Fibroblast of mammary gland (primary cell): Measurements from ENCODE around the gene ELK3.

ENCODE experiments used
- DNase-seq: peaks from one replicate; pipeline ENCODE4 v3.0.0-alpha.2; 2010; ENCODE audit warnings: low read depth
- H3K4me3 ChIP-seq: 2 replicates; pipeline ENCODE4 v1.5.1; 2011; ENCODE audit warnings: low read depth, mild to moderate bottlenecking, low read length, moderate library complexity; ENCODE audit not compliant: control insufficient read depth
- TF ChIP-seq, protein P1 (sequence below): conservative IDR thresholded peaks from 2 replicates; pipeline ENCODE4 v1.5.1; 2011; ENCODE audit warnings: low read depth, low read length, inconsistent platforms; ENCODE audit not compliant: control insufficient read depth, insufficient read depth

The ELK3 gene

DNA sequence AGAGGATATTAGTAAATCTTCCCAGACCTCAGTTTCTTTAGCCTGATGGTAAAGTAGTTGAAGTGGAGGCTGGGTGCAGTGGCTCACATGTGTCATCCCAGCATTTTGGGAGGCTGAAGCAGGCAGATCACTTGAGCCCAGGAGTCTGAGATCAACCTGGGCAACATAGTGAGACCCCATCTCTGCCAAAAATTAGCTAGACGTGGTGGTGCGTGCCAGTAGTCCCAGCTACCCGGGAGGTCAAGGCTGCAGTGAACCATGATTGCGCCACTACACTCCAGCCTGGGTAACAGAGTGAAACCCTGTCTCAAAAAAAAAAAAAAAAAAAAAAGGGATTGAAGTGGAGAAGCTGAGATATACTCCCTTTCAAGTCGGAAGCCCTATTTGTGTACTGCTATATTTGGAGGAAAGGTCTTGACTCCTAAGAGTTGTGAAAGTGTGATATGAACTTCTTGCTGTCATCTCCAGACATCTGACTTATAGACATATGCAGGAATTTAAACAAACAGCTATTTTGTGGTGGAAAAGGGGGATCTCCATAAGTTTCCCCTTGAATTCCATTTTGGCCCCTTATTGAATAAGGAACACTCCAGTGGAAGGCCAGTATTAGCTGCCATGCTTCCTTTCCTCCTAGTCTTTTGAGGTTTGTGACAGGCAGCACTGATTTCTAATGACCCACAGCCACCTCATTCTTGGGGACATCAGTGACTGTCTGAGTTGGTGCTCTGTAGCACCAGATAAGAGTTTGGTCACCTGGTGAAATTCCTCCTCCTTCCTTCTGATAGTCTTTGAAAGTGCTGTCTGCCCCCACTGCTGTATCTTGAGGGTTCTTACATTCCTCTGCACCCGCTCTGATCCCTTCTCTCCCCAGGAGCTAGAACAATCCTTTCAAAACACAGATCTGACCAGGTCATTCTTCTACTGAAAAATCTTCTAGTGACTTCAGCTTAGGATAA lies 7.4 kb downstream of the ELK3 start:
- no peak overlapping the region for H3K4me3 ChIP-seq
- TF ChIP-seq, protein P1, sequence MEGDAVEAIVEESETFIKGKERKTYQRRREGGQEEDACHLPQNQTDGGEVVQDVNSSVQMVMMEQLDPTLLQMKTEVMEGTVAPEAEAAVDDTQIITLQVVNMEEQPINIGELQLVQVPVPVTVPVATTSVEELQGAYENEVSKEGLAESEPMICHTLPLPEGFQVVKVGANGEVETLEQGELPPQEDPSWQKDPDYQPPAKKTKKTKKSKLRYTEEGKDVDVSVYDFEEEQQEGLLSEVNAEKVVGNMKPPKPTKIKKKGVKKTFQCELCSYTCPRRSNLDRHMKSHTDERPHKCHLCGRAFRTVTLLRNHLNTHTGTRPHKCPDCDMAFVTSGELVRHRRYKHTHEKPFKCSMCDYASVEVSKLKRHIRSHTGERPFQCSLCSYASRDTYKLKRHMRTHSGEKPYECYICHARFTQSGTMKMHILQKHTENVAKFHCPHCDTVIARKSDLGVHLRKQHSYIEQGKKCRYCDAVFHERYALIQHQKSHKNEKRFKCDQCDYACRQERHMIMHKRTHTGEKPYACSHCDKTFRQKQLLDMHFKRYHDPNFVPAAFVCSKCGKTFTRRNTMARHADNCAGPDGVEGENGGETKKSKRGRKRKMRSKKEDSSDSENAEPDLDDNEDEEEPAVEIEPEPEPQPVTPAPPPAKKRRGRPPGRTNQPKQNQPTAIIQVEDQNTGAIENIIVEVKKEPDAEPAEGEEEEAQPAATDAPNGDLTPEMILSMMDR: no peak
- no peak for DNase-seq

DNA sequence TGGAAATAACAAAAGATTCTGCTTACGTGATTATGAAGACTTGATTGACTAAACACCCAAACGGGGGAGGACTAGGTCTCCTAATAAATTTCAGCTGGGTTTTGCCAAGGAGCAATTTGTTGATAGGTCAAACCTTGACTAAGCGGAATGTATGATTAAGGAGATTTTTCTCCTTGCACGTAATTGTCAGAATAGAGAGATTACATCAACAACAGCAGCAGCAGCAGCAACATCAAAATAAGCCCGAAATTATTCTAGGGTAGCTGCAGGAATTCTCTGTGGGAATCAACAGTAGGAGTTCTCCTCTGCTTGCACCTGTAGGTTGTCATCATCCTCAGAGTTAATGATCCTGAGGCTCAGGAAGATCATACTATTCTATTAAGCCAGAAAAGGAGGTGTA lies 10.2 kb downstream of the ELK3 start:
- H3K4me3 ChIP-seq: no peak overlapping the region
- DNase-seq: peak; percentile 79
- TF ChIP-seq, protein P1: no peak

DNA sequence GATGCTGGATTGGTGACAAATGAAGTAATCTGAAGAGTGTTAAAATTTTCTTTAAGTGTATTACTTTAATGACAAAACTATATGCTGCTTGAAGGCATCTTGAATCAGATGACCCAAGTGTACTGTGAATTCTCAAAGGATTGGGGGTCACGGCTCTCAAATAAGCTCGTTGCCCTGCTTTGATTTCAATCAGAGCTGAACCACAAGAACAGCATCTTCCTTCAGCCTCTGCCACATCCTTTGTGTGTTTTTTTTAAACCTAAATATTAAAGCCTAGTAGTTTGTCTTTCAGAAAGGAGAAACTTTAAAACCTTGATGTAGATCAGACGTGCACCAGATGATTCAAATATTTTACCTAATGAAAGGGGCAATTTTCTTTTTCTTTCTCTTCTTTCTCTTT lies 11.7 kb downstream of the ELK3 start:
- TF ChIP-seq, protein P1: no peak
- H3K4me3 ChIP-seq: no peak overlapping the region
- DNase-seq: no peak

DNA sequence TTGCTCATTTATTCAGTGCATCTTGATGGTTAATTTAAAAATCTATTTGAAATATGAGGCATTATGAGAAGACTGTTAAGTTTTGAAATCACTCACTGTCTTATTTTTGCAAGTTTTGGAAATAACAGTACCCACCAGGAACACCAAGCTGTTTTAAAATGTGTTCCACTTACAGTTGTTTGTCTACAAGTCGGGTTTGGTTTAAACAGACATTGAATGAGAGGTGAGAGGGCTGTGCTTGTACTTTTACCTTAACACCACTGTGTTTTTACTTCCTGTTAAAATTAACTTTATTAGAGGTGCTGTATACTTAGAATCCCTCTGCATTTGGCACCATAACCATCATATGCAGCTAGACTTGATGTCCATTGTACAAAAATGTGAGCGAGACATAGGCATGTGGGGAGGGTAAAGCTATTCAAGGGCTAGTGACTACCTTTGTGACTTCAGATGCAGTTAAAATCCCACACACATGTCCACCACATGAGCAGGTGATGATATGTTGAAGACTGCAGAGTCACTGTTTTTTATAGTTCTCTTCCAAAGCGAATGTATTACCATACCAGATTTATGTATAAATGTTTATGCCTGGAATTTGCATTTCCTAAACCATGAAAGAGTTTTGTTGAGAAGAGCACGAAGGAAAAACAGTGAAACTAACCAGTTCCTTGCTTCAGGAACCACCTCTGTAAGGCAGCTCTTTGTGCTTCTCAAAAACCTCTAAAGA lies 12.9 kb downstream of the ELK3 start:
- no peak for DNase-seq
- H3K4me3 ChIP-seq: no peak overlapping the region
- TF ChIP-seq, protein P1: no peak

DNA sequence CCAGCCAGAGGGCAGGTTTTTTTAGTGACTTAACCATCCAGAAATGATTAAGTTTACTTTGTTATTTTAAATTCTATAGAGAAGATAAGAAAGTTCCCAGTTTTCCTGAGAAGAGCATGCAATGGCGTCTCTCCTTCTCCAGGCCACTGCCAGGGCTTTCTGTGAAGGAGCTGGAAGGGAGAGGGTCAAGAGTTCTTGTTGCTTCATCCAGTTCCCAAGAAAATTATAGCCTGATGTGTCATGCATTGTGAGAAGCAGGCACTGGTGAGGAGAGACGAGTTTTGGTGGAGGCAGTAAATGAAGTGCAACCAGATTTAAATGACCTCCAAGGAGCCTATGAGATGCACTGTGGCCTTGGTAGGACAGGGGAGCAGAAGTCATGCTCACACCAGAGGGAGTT lies 14.2 kb downstream of the ELK3 start:
- peak; percentile 92 for DNase-seq
- TF ChIP-seq, protein P1: no peak
- H3K4me3 ChIP-seq: no peak overlapping the region

DNA sequence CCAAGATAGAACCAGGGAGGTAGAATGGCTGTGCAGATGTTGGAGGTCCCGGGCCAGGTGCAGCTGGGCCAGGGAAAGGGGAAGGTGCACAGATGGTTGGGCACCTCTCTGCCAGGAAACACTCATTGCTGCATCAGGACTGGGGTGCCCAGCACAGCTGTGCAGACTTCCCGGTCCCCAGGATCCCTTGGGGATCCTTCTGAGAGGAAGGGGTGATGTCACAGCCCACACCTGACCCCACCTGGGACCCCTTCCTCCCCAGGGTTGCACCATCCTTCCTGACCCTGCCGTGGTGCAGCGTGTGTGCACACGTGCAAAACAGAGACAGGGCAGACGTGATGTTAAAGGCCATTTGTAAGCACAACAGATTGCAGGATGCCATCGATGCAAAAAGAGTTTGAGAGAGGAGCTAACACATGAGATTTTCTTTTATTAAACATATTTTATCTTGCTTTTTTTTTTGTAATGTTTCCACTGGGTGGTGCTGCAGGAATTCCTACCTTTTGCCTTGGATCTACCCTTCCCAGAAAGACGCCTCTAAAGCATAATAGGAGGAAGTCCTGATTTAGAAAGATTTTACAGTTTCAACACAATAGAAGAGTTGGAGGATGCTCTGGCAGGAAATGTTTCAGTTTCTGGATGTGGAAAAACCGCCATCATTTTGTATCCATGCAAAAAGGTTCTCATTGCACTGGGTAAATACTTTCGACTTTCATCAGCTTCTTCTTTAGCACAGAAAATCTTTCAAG lies 14.8 kb downstream of the ELK3 start:
- no peak for DNase-seq
- TF ChIP-seq, protein P1: no peak
- no peak overlapping the region for H3K4me3 ChIP-seq
